Psoas muscle (tissue), 8 donors: Measurements from ENCODE around the gene IGFL3. TPM values are rescaled to one million over a fixed set of nuclear protein-coding genes. Genes with fewer than 3 reads are reported as not detected.

Experiments used
- ATAC-seq, 4 donors: fragments of 200-7000 bp; cut with Tn5 transposase; one replicate each; pipeline ENCODE4 v1.9.1; 2020; ENCODE audit warnings: moderate library complexity in 3 of 4, mild to moderate bottlenecking in 2 of 4
- DNase-seq, 2 donors: peaks; one replicate each; pipeline ENCODE4 v3.0.0-alpha.2; 2020
- H3K27ac ChIP-seq: fragments of 200-600 bp; one replicate; pipeline ENCODE4 v1.8.0; 2022
- H3K27me3 ChIP-seq, 3 donors: fragments of 200-600 bp in 1 of 3; one replicate each; pipeline versions ENCODE4 v1.6.1 to v1.8.0; 2013 to 2022; ENCODE audit warnings: low read length in 2 of 3, mild to moderate bottlenecking in 2 of 3, moderate library complexity in 1 of 3; ENCODE audit not compliant: insufficient read depth in 3 of 3
- H3K36me3 ChIP-seq, 2 donors: fragments of 200-600 bp in 1 of 2; one replicate each; pipeline versions ENCODE4 v1.6.1 to v1.8.0; 2013 to 2022; ENCODE audit warnings: low read depth in 1 of 2, mild to moderate bottlenecking in 1 of 2, moderate library complexity in 1 of 2; ENCODE audit not compliant: insufficient read depth in 1 of 2
- H3K4me1 ChIP-seq: fragments of 200-600 bp; one replicate; pipeline ENCODE4 v1.8.0; 2022
- H3K4me3 ChIP-seq: fragments of 200-600 bp; one replicate; pipeline ENCODE4 v1.8.0; 2022; ENCODE audit warnings: mild to moderate bottlenecking
- H3K9me3 ChIP-seq: fragments of 200-600 bp; one replicate; pipeline ENCODE4 v1.8.0; 2022
- CTCF ChIP-seq: fragments of 200-600 bp; IDR thresholded peaks from one replicate; pipeline ENCODE4 v1.8.0; 2022; ENCODE audit warnings: antibody characterized with exemption
- WGBS, 3 donors: extraction: QIAGEN DNeasy Blood & Tissue Kit; methylation state at CpG; one replicate each; pipeline versions ENCODE4 v1.1.6 to v1.1.7; 2013; 5-methylcytosine and 5-hydroxymethylcytosine counted together
- intact Hi-C, 2 donors: fragments of 100-400 bp; cut with DNase I; formaldehyde crosslinking; loops; one replicate each; pipeline versions ENCODE4 v1.11.0 to v1.14.2; 2022
- polyA plus RNA-seq, 3 donors: library from polyadenylated mRNA; stranded (reverse); fragments of 200-250 nt; gene quantifications; one replicate each; pipeline ENCODE4 v1.2.3, GENCODE V29; 2013
- total RNA-seq, 4 donors: library from RNA; stranded (reverse); fragmentation: NEBNext Ultra II Directional in 2 of 4; extraction: Animal tissue kit (Norgen Biotek cat#: 25700) in 2 of 4; gene quantifications; one replicate each; pipeline versions ENCODE4 v1.2.1 to v1.2.4, GENCODE V29; 2021 to 2023
- donor health status: healthy with polysubstance abuse.
- donor health status: DM: no; HTN: no; CAD: no; lungs with moderate emphysema.
- donor health status: Bipolar disorder and iron deficiency.
- donor health status: healthy.
- donor health status: DM: yes; HTN: yes; CAD: no.
- donor health status: DM: no; HTN: no; CAD: no.
- donor health status: DM: no; HTN: no; CAD: no.
- donor health status: DM: yes; HTN: yes; CAD: no.

Gene IGFL3
- total and polyA plus RNA-seq, 7 donors, result not detected

GRCh38 chr19:46159418-46160232 lies 35.1 kb upstream of the IGFL3 start:
- no peak overlapping the region for H3K4me3 ChIP-seq
- intact Hi-C loops, result no loop called here
- H3K27ac ChIP-seq, result no peak overlapping the region
- H3K27me3 ChIP-seq, result peaks cover 0 to 11% (median 3%) of the 10 kb centered on the region in 3 donors
- H3K36me3 ChIP-seq, result no peaks in the 10 kb centered on the region
- ATAC-seq (no peak), DNase-seq (no peak)
- no peak for TF ChIP-seq CTCF
- no peaks in the 10 kb centered on the region for H3K4me1 ChIP-seq
- H3K9me3 ChIP-seq, result peaks cover 6% of the 10 kb centered on the region
- 44 to 57% (median 51%) methylated on average over 4 of the region's 4 CpGs for WGBS, 3 donors

GRCh38 chr19:46155237-46155636 lies 30.7 kb upstream of the IGFL3 start:
- WGBS, 3 donors, result 43 to 65% (median 52%) methylated on average over 3 of the region's 3 CpGs
- no peak for TF ChIP-seq CTCF
- no peaks in the 10 kb centered on the region for H3K36me3 ChIP-seq
- no peaks in the 10 kb centered on the region for H3K4me1 ChIP-seq
- H3K27ac ChIP-seq, result no peak overlapping the region
- H3K9me3 ChIP-seq, result no peaks in the 10 kb centered on the region
- ATAC-seq (no peak), DNase-seq (no peak)
- intact Hi-C loops, result no loop called here
- no peak overlapping the region for H3K4me3 ChIP-seq
- peaks cover 0 to 17% (median 3%) of the 10 kb centered on the region in 3 donors for H3K27me3 ChIP-seq

- DNase-seq, result no peak
- H3K27me3 ChIP-seq, result peaks cover 0 to 9% (median 3%) of the 10 kb centered on the region in 3 donors
- 77 to 83% (median 82%) methylated on average over 5 of the region's 5 CpGs for WGBS, 3 donors
- intact Hi-C loops, result no loop called here
- H3K9me3 ChIP-seq, result no peaks in the 10 kb centered on the region
- ATAC-seq, result no peak
- H3K4me1 ChIP-seq, result no peaks in the 10 kb centered on the region
- no peak overlapping the region for H3K27ac ChIP-seq
- H3K4me3 ChIP-seq, result no peak overlapping the region
- TF ChIP-seq CTCF, result no peak
- H3K36me3 ChIP-seq, result no peaks in the 10 kb centered on the region
Measured at GRCh38 chr19:46150606-46151005, 26.1 kb upstream of the IGFL3 start.

- DNase-seq (no peak), ATAC-seq (no peak)
- intact Hi-C loops, result no loop called here
Measured at GRCh38 chr19:46147791-46148288, 23.4 kb upstream of the IGFL3 start, which contains the start of gene IGFL2. Gene IGFL2, plus strand, starts transcription at chr19:46148238. Its CDS starts 41 bp downstream, at chr19:46148279.

More at GRCh38 chr19:46147791-46148288, 23.4 kb upstream of the IGFL3 start, which contains the start of gene IGFL2:
- peaks cover 0 to 6% (median 3%) of the 10 kb centered on the region in 3 donors for H3K27me3 ChIP-seq
- no peak for TF ChIP-seq CTCF
- WGBS, 3 donors, result 70 to 76% (median 71%) methylated on average over 6 of the region's 6 CpGs
- H3K4me3 ChIP-seq, result no peak within 1 kb of the TSS
- no peak within 1 kb of the TSS for H3K27ac ChIP-seq
- no peaks in the 10 kb centered on the region for H3K36me3 ChIP-seq
- no peaks in the 10 kb centered on the region for H3K9me3 ChIP-seq
- no peaks in the 10 kb centered on the region for H3K4me1 ChIP-seq
